MM.1S (cell line): ENCODE measurements around the gene TRAF6.

Experiments used
- CTCF ChIP-seq: fragments of 300-600 bp; sonication (generic); IDR thresholded peaks from 2 replicates; pipeline ENCODE4 v1.5.1; 2016; ENCODE audit warnings: antibody characterized with exemption, low read length, mixed read lengths
- EZH2 ChIP-seq: fragments of 300-600 bp; sonication (generic); optimal IDR thresholded peaks from 2 replicates; pipeline ENCODE3; 2017; ENCODE audit warnings: low read depth, mild to moderate bottlenecking, antibody characterized with exemption, low read length, mixed read lengths

DNA sequence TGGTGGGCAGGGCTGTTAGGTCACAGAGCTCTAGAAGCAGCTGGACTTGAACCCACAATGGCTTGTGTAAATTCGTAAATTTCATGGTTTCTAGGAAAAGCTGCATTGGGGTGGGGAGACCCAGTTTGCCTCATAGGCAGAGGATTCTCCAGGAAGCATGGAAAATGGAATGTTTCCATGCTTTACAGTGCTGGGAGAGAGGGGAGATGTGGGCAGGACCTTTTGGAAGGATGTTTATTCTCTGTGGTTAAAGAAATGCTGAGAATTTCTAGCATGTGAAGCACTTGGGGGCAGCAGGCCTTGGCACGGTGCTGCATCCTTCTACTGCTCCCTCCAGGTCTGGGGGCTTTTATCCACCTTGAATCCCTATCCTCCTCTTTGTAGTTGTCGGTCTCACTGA, 46.3 kb downstream of the TRAF6 start:
- TF ChIP-seq CTCF (no peak), EZH2 (no peak)
